ENCODE data around the gene RAB44. TPM values are rescaled to one million over a fixed set of nuclear protein-coding genes. Genes with fewer than 3 reads are reported as not detected.

The RAB44 gene
- total RNA-seq, 1 donor from 2014 or later = not detected

GRCh38 chr6:36655085-36655724 lies 42.4 kb upstream of the RAB44 start:
- peak overlapping the region; percentile 1 for H3K4me3 Mint-ChIP-seq
- TF ChIP-seq CTCF (conservative IDR thresholded peaks at IDR 0.05) = no peak
- no peak overlapping the region for H3K27ac Mint-ChIP-seq
- H3K9me3 Mint-ChIP-seq = no peaks in the 10 kb centered on the region
- peaks cover 28% of the 10 kb centered on the region for H3K4me1 Mint-ChIP-seq (ENCODE audit: unreplicated experiment)
- no peaks in the 10 kb centered on the region for H3K27me3 Mint-ChIP-seq
- no peaks in the 10 kb centered on the region for H3K36me3 Mint-ChIP-seq
- DNase-seq (ENCODE audit: extremely low spot score, unreplicated experiment) = no peak

GRCh38 chr6:36656441-36656840 lies 41.2 kb upstream of the RAB44 start:
- no peak for TF ChIP-seq CTCF (conservative IDR thresholded peaks at IDR 0.05)
- H3K4me1 Mint-ChIP-seq (ENCODE audit: unreplicated experiment) = peaks cover 20% of the 10 kb centered on the region
- H3K27ac Mint-ChIP-seq = no peak overlapping the region
- no peaks in the 10 kb centered on the region for H3K36me3 Mint-ChIP-seq
- no peak for DNase-seq (ENCODE audit: extremely low spot score, unreplicated experiment)
- H3K4me3 Mint-ChIP-seq = no peak overlapping the region
- no peaks in the 10 kb centered on the region for H3K9me3 Mint-ChIP-seq
- H3K27me3 Mint-ChIP-seq = no peaks in the 10 kb centered on the region

DNA sequence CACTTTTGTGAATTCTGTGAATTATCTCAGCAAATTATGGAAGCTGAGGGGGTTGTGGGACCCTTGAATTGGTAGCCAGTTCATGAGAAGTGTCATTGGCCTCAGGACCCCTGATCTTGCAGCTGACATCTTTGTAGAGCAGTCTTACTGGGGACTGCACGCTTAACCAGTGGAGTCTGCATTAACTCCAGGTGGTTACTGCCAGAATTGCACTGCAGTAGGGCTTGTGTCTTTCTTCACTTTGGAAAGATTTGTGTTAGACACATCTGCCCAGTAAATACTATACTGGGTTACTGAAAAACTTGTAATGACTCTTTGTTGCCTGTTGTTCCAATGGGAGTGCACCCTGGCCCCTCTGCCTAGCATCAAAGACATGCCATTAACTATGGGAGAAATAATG lies 40.4 kb upstream of the RAB44 start:
- Mint-ChIP-seq H3K27me3 (no peaks in the 10 kb centered on the region), H3K4me3 (no peak overlapping the region)
- DNase-seq (ENCODE audit: extremely low spot score, unreplicated experiment) = no peak

DNA sequence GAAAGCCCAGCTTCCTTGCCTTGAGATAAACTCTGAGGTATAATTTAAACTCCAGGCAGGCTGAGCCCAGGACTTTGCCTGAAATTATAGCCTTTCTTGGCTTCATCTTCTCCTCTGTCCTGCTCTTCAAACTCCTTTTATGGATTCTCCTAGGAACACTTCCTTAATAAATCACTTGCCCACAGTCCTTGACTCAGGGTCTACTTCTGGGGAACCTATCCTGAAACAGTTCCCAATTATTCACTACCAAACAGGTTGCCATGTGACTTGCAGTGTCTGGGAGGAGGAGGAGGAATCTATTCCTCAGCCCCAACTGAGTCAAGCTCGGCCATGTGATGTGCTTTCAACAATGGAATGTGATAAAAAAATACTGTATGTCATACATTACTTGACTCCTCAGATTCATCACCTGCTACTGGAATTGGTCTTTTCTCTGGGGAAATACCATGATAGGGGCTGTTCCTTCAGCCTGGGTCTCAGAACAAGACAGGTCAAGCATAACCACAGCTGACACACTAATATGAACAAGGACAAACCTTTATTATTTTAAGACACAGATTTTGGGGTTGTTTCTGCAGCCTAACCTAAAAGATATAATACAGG lies 39.6 kb upstream of the RAB44 start:
- no peaks in the 10 kb centered on the region for H3K9me3 Mint-ChIP-seq
- no peak overlapping the region for H3K4me3 Mint-ChIP-seq
- no peaks in the 10 kb centered on the region for H3K36me3 Mint-ChIP-seq
- no peaks in the 10 kb centered on the region for H3K27me3 Mint-ChIP-seq
- H3K27ac Mint-ChIP-seq = peak overlapping the region; percentile 68
- TF ChIP-seq CTCF (conservative IDR thresholded peaks at IDR 0.05) = no peak
- DNase-seq (ENCODE audit: extremely low spot score, unreplicated experiment) = no peak
- H3K4me1 Mint-ChIP-seq (ENCODE audit: unreplicated experiment) = peaks cover 20% of the 10 kb centered on the region

More for the DNA sequence above, 40.4 kb upstream of the RAB44 start:
- Mint-ChIP-seq H3K36me3 (no peaks in the 10 kb centered on the region), H3K4me1 (ENCODE audit: unreplicated experiment) (peaks cover 20% of the 10 kb centered on the region), H3K27ac (no peak overlapping the region), H3K9me3 (no peaks in the 10 kb centered on the region)
- TF ChIP-seq CTCF (conservative IDR thresholded peaks at IDR 0.05) = no peak

GRCh38 chr6:36659271-36659670 lies 38.4 kb upstream of the RAB44 start:
- TF ChIP-seq CTCF (conservative IDR thresholded peaks at IDR 0.05) = no peak
- DNase-seq (ENCODE audit: extremely low spot score, unreplicated experiment) = no peak
- no peak overlapping the region for H3K27ac Mint-ChIP-seq
- no peaks in the 10 kb centered on the region for H3K27me3 Mint-ChIP-seq
- peaks cover 20% of the 10 kb centered on the region for H3K4me1 Mint-ChIP-seq (ENCODE audit: unreplicated experiment)
- H3K36me3 Mint-ChIP-seq = no peaks in the 10 kb centered on the region
- H3K4me3 Mint-ChIP-seq = no peak overlapping the region
- no peaks in the 10 kb centered on the region for H3K9me3 Mint-ChIP-seq

All from type B pancreatic cell (in vitro differentiated cells).